K562 (cell line): ENCODE measurements around the gene TRA2B. TPM values are rescaled to one million over a fixed set of nuclear protein-coding genes. Genes with fewer than 3 reads are reported as not detected.

Experiments
- BRD9 ChIP-seq: fragments of 450-650 bp; IDR thresholded peaks from 2 replicates; pipeline ENCODE4 v1.6.1; 2018; ENCODE audit warnings: low read depth; ENCODE audit not compliant: partially characterized antibody
- CHD2 ChIP-seq: IDR thresholded peaks from 2 replicates; pipeline ENCODE4 v1.6.1; 2011; ENCODE audit warnings: low read depth, low read length
- FOXA3 ChIP-seq, 2 experiments: fragments of 450-650 bp in 1 of 2; sonication (generic) in 1 of 2; formaldehyde crosslinking; IDR thresholded peaks in 1 of 2; conservative IDR thresholded peaks in 1 of 2; 2 replicates each; pipeline versions ENCODE4 v1.4.0 to v1.8.0; 2020 to 2022; ENCODE audit warnings: mild to moderate bottlenecking in 2 of 2, missing genetic modification reagents in 1 of 2
- ILF3 ChIP-seq: fragments of 450-650 bp; IDR thresholded peaks from 2 replicates; pipeline ENCODE4 v1.6.1; 2018; ENCODE audit warnings: antibody characterized with exemption, mild to moderate bottlenecking, moderate library complexity, borderline replicate concordance
- LARP7 ChIP-seq: fragments of 450-650 bp; IDR thresholded peaks from 2 replicates; pipeline ENCODE4 v1.6.1; 2016
- NFIX ChIP-seq: fragments of 250-450 bp; sonication (Bioruptor Pico); IDR thresholded peaks from 2 replicates; pipeline ENCODE4 v1.4.0; 2020; ENCODE audit warnings: low read depth, mild to moderate bottlenecking, moderate library complexity
- NFRKB ChIP-seq: fragments of 450-650 bp; IDR thresholded peaks from 2 replicates; pipeline ENCODE4 v1.6.1; 2016; ENCODE audit warnings: low read depth
- NONO ChIP-seq, 2 experiments: fragments of 200-400 bp in 1 of 2; fragments of 450-650 bp in 1 of 2; formaldehyde crosslinking in 1 of 2; IDR thresholded peaks; 2 replicates each; pipeline ENCODE4 v1.6.1; 2017; ENCODE audit warnings: low read depth in 2 of 2, mild to moderate bottlenecking in 2 of 2, moderate library complexity in 2 of 2, low read length in 1 of 2
- ZNF23 ChIP-seq: fragments of 250-450 bp; sonication (Bioruptor Pico); IDR thresholded peaks from 2 replicates; pipeline ENCODE4 v1.4.0; 2020; ENCODE audit warnings: mild to moderate bottlenecking
- ZNF583 ChIP-seq: fragments of 250-450 bp; sonication (Bioruptor Pico); IDR thresholded peaks from 2 replicates; pipeline ENCODE4 v1.4.0; 2020
- ZNF778 ChIP-seq: fragments of 450-650 bp; formaldehyde crosslinking; IDR thresholded peaks from 2 replicates; pipeline ENCODE4 v1.4.0; 2020; ENCODE audit warnings: mild to moderate bottlenecking, moderate library complexity
- ZZZ3 ChIP-seq: fragments of 450-650 bp; IDR thresholded peaks from 2 replicates; pipeline ENCODE4 v1.6.1; 2016; ENCODE audit warnings: antibody characterized with exemption, mild to moderate bottlenecking, moderate library complexity
- polyA plus RNA-seq, 8 experiments: library from polyadenylated mRNA; depleted of rRNA in 4 of 8; stranded (reverse) in 5 of 8; unstranded in 3 of 8; fragments of >200 nt; fragmentation: Nextera tagmentation in 2 of 8; fragmentation: Illumina TruSeq in 1 of 8; extraction: Ambion mirVana in 2 of 8; extraction: Trizol in 1 of 8; gene quantifications; 2 replicates each; pipeline versions ENCODE4 v1.2.1 to v1.2.3, GENCODE V29; 2011 to 2014; ENCODE audit warnings: inconsistent platforms in 1 of 8, missing spikeins in 1 of 8
- total RNA-seq, 7 experiments: library from RNA; depleted of rRNA in 6 of 7; stranded (reverse); fragments of >200 nt in 6 of 7; fragmentation: Illumina TruSeq in 2 of 7; extraction: Trizol in 2 of 7; gene quantifications; 2 replicates each; pipeline versions ENCODE4 v1.2.1 to v1.2.3, GENCODE V29; 2011 to 2021; ENCODE audit warnings: low replicate concordance in 1 of 7
- TF ChIP-seq, protein P1 (sequence below), 2 experiments: fragments of 450-650 bp; IDR thresholded peaks; 2 replicates each; pipeline ENCODE4 v1.6.1; 2016
- TF ChIP-seq, protein P2 (sequence below): sonication (generic); formaldehyde crosslinking; IDR thresholded peaks from 2 replicates; pipeline ENCODE4 v1.8.0; 2023; ENCODE audit warnings: missing genetic modification reagents, mild to moderate bottlenecking, borderline replicate concordance
- TF ChIP-seq, protein P3 (sequence below): fragments of 250-450 bp; sonication (Bioruptor Pico); IDR thresholded peaks from 2 replicates; pipeline ENCODE4 v1.8.0; 2022; ENCODE audit warnings: moderate library complexity, mild to moderate bottlenecking, inconsistent platforms
- TF ChIP-seq, protein P4 (sequence below): fragments of 250-450 bp; sonication (Bioruptor Pico); IDR thresholded peaks from 2 replicates; pipeline ENCODE4 v1.9.0; 2021; ENCODE audit warnings: mild to moderate bottlenecking, inconsistent platforms

Gene TRA2B
- total and polyA plus RNA-seq, 9 of the 15 experiments (the other 6 are each of a cell fraction or from before 2014, with no cell fraction given): 105 to 411 (median 278) TPM

DNA sequence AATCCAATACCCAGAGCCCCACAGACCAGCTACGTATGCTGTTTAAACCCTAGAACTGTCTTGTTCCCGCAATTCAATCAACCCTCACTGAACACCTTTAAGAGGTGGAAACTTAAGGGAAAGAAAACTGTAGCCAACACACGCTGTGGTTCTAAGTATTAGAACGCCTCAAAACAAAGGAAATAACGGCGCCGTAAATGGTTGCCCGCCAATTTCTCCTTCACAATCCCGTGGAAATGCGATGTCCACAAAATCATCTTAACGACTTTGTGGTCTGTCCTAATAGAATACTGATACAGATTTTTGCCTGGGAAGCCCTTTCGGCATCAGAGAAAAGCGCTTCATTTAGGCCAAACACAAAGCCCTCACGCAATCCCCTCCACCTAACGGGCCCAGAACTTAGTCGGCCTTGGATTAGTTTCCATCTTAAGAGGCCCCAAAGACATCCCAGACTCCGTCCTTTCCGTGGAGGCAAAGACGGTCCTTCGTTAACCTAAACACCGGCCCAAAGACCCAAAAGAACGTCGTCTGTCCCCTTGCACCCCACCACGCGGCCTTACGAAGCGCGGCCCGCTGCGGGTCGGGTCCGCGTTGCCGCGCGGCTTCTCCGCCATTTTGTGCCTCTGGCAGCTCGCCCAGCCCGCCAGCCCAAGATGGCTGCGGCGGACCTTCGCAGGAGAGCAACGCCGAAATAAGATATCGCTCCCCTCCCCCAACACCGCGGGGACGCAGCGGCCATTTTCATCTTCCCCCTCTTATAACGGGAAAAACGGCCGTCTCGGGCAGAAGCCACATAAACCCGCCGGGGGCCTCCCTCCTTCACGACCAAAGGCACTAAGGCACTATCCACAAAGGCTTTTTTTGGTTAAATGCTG, 763 bp downstream of the TRA2B start (continued):
- TF ChIP-seq CHD2: peak; percentile 56
- TF ChIP-seq, protein P1, sequence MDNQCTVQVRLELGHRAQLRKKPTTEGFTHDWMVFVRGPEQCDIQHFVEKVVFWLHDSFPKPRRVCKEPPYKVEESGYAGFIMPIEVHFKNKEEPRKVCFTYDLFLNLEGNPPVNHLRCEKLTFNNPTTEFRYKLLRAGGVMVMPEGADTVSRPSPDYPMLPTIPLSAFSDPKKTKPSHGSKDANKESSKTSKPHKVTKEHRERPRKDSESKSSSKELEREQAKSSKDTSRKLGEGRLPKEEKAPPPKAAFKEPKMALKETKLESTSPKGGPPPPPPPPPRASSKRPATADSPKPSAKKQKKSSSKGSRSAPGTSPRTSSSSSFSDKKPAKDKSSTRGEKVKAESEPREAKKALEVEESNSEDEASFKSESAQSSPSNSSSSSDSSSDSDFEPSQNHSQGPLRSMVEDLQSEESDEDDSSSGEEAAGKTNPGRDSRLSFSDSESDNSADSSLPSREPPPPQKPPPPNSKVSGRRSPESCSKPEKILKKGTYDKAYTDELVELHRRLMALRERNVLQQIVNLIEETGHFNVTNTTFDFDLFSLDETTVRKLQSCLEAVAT (IDR thresholded peaks at IDR 0.05): peak; percentile 47 to 62; a peak in 3 of 4 replicates
- TF ChIP-seq FOXA3 (CRISPR knock-in tag; conservative IDR thresholded peaks at IDR 0.05 in 1 of 2, IDR thresholded peaks at IDR 0.05 in 1 of 2): peak in 1 of 2 experiments; percentile 79; a peak in 2 of 4 replicates
- peak in 1 of 2 experiments; percentile 50; a peak in 1 of 4 replicates for TF ChIP-seq NONO (IDR thresholded peaks at IDR 0.05; ENCODE audit: low read depth in 2 of 2, low read length in 1 of 2)
- TF ChIP-seq, protein P2, sequence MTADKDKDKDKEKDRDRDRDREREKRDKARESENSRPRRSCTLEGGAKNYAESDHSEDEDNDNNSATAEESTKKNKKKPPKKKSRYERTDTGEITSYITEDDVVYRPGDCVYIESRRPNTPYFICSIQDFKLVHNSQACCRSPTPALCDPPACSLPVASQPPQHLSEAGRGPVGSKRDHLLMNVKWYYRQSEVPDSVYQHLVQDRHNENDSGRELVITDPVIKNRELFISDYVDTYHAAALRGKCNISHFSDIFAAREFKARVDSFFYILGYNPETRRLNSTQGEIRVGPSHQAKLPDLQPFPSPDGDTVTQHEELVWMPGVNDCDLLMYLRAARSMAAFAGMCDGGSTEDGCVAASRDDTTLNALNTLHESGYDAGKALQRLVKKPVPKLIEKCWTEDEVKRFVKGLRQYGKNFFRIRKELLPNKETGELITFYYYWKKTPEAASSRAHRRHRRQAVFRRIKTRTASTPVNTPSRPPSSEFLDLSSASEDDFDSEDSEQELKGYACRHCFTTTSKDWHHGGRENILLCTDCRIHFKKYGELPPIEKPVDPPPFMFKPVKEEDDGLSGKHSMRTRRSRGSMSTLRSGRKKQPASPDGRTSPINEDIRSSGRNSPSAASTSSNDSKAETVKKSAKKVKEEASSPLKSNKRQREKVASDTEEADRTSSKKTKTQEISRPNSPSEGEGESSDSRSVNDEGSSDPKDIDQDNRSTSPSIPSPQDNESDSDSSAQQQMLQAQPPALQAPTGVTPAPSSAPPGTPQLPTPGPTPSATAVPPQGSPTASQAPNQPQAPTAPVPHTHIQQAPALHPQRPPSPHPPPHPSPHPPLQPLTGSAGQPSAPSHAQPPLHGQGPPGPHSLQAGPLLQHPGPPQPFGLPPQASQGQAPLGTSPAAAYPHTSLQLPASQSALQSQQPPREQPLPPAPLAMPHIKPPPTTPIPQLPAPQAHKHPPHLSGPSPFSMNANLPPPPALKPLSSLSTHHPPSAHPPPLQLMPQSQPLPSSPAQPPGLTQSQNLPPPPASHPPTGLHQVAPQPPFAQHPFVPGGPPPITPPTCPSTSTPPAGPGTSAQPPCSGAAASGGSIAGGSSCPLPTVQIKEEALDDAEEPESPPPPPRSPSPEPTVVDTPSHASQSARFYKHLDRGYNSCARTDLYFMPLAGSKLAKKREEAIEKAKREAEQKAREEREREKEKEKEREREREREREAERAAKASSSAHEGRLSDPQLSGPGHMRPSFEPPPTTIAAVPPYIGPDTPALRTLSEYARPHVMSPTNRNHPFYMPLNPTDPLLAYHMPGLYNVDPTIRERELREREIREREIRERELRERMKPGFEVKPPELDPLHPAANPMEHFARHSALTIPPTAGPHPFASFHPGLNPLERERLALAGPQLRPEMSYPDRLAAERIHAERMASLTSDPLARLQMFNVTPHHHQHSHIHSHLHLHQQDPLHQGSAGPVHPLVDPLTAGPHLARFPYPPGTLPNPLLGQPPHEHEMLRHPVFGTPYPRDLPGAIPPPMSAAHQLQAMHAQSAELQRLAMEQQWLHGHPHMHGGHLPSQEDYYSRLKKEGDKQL: no peak
- TF ChIP-seq ZNF778 (CRISPR knock-in tag): no peak
- peak; percentile 28; the same call in 1 of the 2 replicates for TF ChIP-seq NFIX (CRISPR knock-in tag)
- TF ChIP-seq BRD9: peak; percentile 82
- TF ChIP-seq, protein P3, sequence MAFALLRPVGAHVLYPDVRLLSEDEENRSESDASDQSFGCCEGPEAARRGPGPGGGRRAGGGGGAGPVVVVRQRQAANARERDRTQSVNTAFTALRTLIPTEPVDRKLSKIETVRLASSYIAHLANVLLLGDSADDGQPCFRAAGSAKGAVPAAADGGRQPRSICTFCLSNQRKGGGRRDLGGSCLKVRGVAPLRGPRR (CRISPR knock-in tag): no peak
- TF ChIP-seq ZZZ3: peak; percentile 32; the same call in 1 of the 2 replicates
- peak; percentile 58 for TF ChIP-seq LARP7
- no peak for TF ChIP-seq ZNF583 (CRISPR knock-in tag)
- TF ChIP-seq, protein P4, sequence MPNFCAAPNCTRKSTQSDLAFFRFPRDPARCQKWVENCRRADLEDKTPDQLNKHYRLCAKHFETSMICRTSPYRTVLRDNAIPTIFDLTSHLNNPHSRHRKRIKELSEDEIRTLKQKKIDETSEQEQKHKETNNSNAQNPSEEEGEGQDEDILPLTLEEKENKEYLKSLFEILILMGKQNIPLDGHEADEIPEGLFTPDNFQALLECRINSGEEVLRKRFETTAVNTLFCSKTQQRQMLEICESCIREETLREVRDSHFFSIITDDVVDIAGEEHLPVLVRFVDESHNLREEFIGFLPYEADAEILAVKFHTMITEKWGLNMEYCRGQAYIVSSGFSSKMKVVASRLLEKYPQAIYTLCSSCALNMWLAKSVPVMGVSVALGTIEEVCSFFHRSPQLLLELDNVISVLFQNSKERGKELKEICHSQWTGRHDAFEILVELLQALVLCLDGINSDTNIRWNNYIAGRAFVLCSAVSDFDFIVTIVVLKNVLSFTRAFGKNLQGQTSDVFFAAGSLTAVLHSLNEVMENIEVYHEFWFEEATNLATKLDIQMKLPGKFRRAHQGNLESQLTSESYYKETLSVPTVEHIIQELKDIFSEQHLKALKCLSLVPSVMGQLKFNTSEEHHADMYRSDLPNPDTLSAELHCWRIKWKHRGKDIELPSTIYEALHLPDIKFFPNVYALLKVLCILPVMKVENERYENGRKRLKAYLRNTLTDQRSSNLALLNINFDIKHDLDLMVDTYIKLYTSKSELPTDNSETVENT (CRISPR knock-in tag): peak; percentile 41; the same call in 1 of the 2 replicates
- TF ChIP-seq ZNF23 (CRISPR knock-in tag): 0 out of 2 replicates have a peak, but pooled peaks have one; percentile 21
- peak; percentile 99 for TF ChIP-seq NFRKB
- TF ChIP-seq ILF3: peak; percentile 52; the same call in 1 of the 2 replicates
